ENCODE measurements around the gene PCBP2. TPM values are rescaled to one million over a fixed set of nuclear protein-coding genes. Genes with fewer than 3 reads are reported as not detected.

The PCBP2 gene
- total RNA-seq, 4 donors from 2014 or later = 493 to 555 (median 514) TPM

GRCh38 chr12:53483979-53484377, 32.1 kb downstream of the PCBP2 start:
- TF ChIP-seq POLR2A (IDR thresholded peaks at IDR 0.05) (no peak), CTCF (IDR thresholded peaks at IDR 0.05) (no peak)
- Histone ChIP-seq H3K4me1 (peaks cover 0 to 2% of the 10 kb centered on the region in 2 donors), H3K4me3 (replicated peaks in 1 of 3) (no peak overlapping the region), H3K27ac (no peak overlapping the region), H3K36me3 (peaks cover 48 to 49% of the 10 kb centered on the region in 2 donors), H3K27me3 (no peaks in the 10 kb centered on the region), H3K9me3 (no peaks in the 10 kb centered on the region)
- 90 to 93% methylated on average over 4 of the region's 4 CpGs for WGBS, 2 donors
- peak in 1 of 2 donors; percentile 16 for DNase-seq
- intact Hi-C loops (cut with DNase I) = no loop called here

GRCh38 chr12:53484686-53485575, 33.0 kb downstream of the PCBP2 start:
- DNase-seq = no peak
- TF ChIP-seq POLR2A (IDR thresholded peaks at IDR 0.05) (no peak), CTCF (IDR thresholded peaks at IDR 0.05) (no peak)
- Histone ChIP-seq H3K4me1 (peaks cover 0 to 2% of the 10 kb centered on the region in 2 donors), H3K4me3 (replicated peaks in 1 of 3) (no peak overlapping the region), H3K9me3 (no peaks in the 10 kb centered on the region), H3K27ac (no peak overlapping the region), H3K36me3 (peaks cover 38 to 40% of the 10 kb centered on the region in 2 donors), H3K27me3 (no peaks in the 10 kb centered on the region)
- WGBS, 2 donors = 87% methylated on average over 10 of the region's 10 CpGs
- intact Hi-C loops (cut with DNase I) = no loop called here

GRCh38 chr12:53485955-53486735, 34.2 kb downstream of the PCBP2 start:
- Histone ChIP-seq H3K4me3 (replicated peaks in 1 of 3) (no peak overlapping the region), H3K9me3 (no peaks in the 10 kb centered on the region), H3K36me3 (peaks cover 26 to 28% of the 10 kb centered on the region in 2 donors), H3K27me3 (no peaks in the 10 kb centered on the region), H3K27ac (no peak overlapping the region), H3K4me1 (peaks cover 0 to 2% of the 10 kb centered on the region in 2 donors)
- WGBS, 2 donors = 91 to 93% methylated on average over 8 to 10 of the region's 10 CpGs
- intact Hi-C loops (cut with DNase I) = no loop called here
- DNase-seq = no peak
- TF ChIP-seq POLR2A (IDR thresholded peaks at IDR 0.05) (no peak), CTCF (IDR thresholded peaks at IDR 0.05) (no peak)

- no peak for TF ChIP-seq POLR2A (IDR thresholded peaks at IDR 0.05)
- no peak for TF ChIP-seq CTCF (IDR thresholded peaks at IDR 0.05)
- no peaks in the 10 kb centered on the region for H3K9me3 ChIP-seq
- intact Hi-C loops (cut with DNase I) = no loop called here
- H3K36me3 ChIP-seq = peaks cover 19 to 20% of the 10 kb centered on the region in 2 donors
- no peaks in the 10 kb centered on the region for H3K27me3 ChIP-seq
- no peak overlapping the region for H3K4me3 ChIP-seq (replicated peaks in 1 of 3)
- 81 to 84% methylated on average over 11 to 16 of the region's 17 CpGs for WGBS, 2 donors
- peaks cover under 1 to 2% of the 10 kb centered on the region in 2 donors for H3K4me1 ChIP-seq
- no peak for DNase-seq
- H3K27ac ChIP-seq = no peak overlapping the region
These were observed 35.0 kb downstream of the PCBP2 start for GRCh38 chr12:53486736-53487487.
